Measurements from ENCODE around the gene IQCM.

The IQCM gene

DNA sequence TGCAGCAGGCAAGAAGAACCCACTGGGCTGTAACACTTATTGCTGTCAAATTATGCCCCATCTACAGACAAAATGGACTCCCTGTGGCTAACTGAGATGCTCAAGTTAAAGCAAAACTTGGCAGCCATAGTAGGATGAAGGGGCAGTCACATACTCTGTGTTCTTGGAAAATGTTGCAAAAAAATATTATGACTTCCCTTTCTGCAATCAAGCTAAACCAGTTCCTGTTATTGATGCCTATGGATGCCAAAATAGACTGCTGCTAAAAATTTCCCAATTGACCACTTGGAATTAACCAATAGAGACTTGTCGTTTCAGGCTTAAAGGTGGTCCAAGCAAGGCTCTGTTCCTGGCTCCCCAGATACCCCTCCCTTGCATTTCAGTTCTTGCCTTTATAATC, 49.5 kb downstream of the IQCM start:
- no peak for DNase-seq

DNA sequence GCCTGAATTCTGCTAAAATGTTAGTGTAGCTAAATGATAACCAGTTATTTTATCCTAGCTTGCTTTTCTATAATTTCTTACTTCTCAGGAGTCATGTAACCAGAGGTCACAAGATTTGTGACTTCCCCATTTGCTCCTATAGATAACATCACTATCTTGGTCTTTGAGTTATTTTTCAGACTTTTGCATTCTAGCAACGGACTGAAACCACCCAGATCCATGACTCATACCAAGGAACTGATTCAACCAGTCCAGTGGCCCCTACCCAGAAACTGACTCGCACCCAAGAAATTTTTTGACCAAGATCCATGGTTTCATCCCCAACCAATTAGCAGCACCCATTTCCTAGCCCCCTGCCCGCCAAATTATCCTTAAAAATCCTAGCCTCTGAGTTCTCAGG, 50.0 kb downstream of the IQCM start:
- no peak for DNase-seq

GRCh38 chr4:149755969-149756368, 59.7 kb downstream of the IQCM start:
- no peak for DNase-seq

DNA sequence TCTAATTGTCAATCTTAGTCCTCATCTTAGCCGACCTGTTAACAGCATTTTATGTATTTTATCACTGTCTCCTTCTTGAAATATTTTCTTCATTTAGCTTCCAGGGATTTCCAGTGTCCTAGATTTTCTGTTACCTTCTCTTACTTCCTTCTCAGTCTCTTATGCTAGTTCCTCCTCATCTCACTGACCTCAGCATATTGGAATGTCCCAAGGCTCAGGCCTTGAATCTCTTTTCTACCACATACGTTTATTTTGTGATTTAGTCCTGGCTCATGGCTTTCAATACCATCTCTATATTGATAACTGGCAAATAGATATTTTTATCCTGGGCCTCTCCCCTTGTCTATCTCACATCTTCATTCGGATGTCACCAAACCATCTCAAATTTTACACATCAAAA, 61.1 kb downstream of the IQCM start:
- DNase-seq: no peak

DNA sequence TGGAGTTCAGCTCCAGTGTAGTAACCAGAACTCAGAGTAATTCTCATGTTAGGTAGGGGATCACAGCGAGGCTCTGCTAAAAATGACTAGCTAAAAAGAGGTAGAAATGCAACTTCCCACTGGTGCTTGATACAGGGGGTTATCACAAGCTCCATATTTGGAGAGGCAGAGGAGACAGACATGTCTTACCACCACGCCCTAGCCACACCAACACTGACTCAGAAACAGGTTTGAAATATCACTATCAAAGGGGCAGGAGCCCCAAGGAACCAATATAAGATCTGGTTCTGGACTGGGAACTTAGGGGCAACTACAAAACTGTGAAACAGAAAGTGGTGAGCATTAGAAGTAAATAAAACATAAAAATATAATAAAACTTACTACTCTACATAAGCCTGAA, 62.9 kb downstream of the IQCM start:
- DNase-seq: no peak

- DNase-seq: no peak
These were observed 64.5 kb downstream of the IQCM start for GRCh38 chr4:149751174-149751573.

- no peak for DNase-seq
These were observed 65.9 kb downstream of the IQCM start for GRCh38 chr4:149749784-149750183.

DNA sequence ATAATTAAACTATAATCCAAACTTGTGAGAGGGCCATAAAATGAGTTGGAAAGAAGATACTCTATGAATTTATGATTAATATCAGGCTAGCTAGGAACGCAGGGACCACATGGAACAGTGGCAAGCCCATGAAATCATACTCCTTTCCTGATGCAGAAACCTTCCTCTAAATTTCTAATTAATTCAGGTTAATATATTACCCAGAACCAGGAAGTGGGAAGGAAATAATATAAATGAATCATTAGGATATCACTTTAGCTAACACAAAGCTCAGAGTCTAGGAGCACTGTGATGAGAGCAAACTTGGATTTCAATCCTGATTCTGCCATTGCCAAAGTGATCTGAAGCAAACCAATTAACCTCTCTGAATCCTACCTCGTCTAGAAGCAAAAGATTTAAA, 68.0 kb downstream of the IQCM start:
- no peak for DNase-seq

DNA sequence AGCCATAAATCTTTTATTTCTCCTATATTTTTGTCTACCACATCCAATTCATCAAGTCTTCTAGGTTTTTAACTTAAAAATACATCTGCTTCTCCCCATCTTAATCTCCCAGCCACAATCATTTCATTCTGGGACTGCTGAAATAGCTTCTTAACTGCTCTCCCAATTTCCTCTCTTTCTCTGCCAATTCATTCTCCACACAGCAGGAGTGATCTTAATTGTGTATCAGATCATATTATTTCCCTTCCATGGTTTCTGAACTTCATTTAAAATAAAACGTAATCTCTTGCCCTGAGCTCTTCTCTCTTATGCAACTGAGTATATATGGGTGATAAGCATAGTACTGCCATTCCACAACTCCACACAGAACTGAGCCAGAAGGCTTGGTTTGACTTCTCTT, 69.4 kb downstream of the IQCM start:
- no peak for DNase-seq

DNA sequence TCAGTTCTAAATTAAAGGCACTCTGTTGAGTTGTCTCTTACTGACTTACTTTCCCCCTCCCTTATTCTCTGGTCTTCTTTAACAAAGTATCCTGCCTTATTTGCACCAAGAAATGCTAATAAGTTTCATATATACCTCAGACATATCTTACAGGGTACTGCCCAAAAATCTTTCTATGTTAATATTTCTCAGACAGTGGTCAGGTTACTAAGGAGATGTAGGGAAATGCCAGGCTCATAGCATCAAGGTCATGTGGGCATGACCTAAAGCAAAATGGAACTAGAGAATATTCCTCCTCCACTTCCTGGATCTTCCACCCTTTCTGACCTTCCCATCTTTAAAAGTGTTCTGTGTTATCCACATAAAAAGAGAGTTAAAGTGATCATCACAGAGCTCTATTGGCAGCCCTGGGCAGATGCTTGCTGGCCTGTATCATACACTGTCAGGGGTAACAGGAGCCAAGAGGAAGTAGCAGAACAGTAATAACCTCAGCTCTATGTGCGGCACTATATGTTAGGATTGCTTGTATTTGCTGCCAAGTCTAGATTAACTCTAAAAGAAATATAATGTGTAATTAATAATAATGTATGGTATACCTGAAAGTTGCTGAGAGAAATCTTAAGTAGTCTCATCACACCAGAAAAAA, 74.3 kb downstream of the IQCM start:
- DNase-seq: no peak

DNA sequence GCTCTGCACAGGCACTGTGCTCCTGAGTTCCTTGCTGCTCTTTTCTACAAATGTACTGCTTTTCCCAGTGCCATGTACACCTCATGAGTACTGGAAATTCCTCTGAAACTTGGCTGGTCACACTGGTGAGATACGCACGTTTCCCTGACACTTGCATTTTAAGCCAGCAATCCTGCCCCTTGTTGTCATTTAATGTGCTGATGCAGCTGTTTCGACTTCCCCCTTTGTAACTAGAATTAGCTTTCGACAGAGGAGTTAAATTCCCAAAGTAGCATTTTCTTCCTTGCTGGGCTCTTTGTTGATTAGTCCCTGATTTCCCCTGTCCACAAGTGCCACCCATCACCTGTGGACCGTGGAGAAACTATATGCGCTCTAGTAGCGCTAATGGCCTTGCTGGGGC, 77.5 kb downstream of the IQCM start:
- DNase-seq: no peak

- no peak for DNase-seq
These were observed 79.8 kb downstream of the IQCM start for GRCh38 chr4:149735796-149736195.

GRCh38 chr4:149728444-149728843, 87.2 kb downstream of the IQCM start:
- no peak for DNase-seq

DNA sequence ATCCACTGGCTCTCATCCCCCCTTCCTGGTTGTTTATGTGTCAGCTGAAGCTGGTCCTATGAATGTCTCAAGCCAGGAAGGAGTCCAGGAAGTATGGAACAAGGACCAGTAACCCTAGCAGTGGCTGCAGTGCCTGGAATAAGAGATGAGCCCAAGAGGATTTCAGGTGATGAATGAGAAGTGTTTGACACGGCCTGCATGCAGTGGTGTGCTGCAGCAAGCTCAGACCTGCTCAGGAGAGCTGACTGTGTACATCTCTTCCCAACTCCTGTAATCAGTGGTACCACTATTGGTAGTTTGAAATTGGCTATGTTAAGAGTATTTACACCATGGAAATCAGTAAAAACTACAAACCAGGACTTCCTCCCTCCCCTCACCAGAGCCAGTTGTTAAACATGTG, 88.0 kb downstream of the IQCM start:
- DNase-seq: no peak

DNA sequence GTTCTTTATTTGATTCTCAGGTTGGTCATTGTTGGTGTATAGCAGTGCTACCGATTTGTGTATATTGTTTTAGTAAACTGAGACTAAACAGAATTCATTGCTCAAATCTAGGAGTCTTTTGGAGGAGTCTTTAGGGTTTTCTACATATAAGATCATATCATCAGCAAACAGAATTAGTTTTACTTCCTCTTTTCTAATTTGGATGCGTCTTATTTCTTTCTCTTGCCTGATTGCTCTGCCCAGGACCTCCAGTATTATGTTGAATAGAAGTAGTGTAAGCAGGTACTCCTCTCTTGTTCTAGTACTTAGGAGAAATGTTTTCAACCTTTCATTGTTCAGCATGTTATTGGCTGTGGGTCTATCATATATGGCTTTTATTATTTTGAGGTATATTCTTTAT, 92.6 kb downstream of the IQCM start:
- DNase-seq: no peak

GRCh38 chr4:149719806-149720205, 95.8 kb downstream of the IQCM start:
- no peak for DNase-seq

- DNase-seq: no peak
These were observed 96.3 kb downstream of the IQCM start for GRCh38 chr4:149719357-149719756.

GRCh38 chr4:149718500-149718899, 97.1 kb downstream of the IQCM start:
- DNase-seq: no peak

DNA sequence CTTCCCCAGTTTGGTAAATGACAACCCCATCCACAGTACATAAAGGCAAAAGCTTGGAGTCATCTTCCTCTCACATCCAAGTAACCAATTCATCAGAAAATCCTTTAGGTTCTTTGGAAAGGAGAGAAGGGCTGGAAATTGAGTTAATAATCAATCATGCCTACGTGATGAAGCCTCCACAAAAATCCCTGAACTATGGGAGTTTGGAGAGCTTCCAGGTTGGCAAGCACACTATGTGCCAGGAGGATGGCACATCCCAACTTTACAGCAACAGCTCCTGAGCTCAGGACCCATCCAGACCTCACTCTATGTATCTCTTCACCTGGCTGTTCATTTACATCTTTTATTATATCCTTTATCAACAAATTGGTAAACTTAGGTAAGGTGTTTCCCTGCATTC, 98.9 kb downstream of the IQCM start:
- DNase-seq: no peak

DNA sequence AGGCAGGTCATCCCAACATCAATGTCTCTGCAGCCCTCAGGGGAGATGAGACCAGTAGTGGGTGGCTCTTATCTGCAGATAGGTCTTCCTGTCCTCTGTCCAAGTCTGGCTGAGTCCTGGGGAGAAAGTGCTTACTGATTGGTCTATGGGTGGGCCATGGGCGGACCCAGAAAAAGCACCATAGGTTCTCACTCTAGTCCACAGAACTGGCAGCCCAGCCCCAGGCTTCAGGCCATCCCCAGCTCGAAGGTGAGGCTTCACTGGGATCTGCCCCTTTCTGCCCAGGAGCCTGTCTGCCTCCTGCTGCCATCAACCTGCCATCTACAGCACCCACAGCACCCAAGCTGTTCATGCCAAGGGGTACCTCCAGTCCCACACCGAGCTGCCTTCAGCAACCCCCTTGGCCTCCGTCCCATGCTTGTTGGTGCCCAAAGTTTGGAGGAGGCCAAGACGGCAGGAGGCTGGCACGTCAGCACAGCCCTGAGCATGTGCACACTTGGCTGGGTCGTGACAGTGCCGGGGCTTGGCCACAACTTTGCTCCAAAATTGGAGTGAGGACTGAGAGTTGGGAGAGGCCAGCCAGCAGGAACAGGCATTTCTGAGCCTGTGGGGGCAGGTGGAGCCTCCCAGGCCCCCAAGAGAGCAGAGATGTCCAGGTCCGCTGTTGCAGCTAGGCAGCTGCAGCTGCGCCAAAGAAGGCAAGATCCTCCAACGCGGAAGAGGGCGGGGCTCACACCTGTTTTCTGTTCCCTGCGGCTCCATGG, 99.6 kb downstream of the IQCM start:
- no peak for DNase-seq

GRCh38 chr4:149713031-149713430, 102.6 kb downstream of the IQCM start:
- DNase-seq: no peak

DNA sequence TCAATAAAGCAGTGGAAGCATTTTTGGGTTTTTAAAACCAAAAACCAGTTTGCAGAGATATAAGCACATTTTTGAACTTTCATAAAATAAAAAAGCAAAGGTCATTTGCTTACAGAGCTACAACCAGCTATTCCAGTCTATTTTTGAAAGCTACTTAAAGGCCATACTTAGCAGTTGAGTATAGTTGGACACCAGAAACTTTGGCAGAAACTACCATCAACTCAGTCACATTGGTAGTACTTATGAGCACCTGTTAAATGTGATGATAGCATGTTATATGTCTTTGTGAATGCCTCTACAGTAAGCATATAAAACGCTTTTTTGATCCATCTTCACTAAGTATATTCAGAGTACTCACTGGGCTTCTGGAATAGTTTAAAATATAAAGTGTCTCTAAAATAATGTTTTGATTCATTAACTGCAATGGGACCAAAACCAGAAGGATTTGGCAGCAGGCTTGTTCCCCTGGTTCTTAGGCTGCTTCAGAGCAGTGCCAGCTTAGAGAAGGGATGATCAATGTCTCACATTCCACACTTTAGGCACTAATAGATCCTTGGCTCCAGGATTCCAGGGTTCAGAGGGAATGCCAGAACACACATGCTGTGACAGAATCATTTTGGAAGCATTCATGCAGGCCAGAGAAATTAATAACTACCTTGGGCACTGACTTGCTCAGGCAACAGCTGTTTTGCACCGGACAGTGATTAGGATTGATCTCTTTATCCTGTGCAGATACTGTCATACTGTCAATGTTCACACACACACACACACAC, 103.9 kb downstream of the IQCM start:
- DNase-seq: no peak

GRCh38 chr4:149709640-149710039, 106.0 kb downstream of the IQCM start:
- no peak for DNase-seq

DNA sequence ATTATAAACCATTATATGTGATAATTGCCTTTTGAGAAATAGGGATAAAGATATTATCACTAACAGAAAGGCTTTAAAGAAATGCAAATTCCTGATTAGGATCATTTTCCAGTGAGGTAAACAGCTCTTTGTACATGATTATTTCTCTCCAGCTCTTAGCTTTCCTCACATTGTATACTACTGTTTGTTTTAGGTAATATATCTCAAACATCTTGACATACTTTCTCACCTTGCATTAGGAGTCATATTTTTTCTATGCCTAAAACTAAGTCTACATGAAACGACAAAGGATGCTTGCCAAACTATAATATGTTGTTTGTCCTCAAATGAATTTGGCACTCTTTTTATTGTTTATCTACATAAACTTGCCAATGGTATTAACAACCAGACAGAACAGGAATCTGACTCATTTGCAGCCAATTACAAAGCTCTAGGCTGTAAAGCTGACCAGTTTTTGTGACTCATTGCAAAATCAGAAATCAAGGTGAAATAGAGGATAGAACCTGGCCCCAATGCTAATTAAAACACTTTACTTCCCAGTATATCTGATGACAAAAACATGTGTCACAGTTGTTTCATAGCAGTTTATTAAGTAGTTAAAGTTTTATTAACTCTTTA, 107.0 kb downstream of the IQCM start:
- no peak for DNase-seq
